ENCODE results near the gene XIST. TPM values are rescaled to one million over a fixed set of nuclear protein-coding genes. Genes with fewer than 3 reads are reported as not detected.

Gene XIST
- total and polyA plus RNA-seq, 7 donors = 0.04 to 79.2 (median 57.7) TPM

DNA sequence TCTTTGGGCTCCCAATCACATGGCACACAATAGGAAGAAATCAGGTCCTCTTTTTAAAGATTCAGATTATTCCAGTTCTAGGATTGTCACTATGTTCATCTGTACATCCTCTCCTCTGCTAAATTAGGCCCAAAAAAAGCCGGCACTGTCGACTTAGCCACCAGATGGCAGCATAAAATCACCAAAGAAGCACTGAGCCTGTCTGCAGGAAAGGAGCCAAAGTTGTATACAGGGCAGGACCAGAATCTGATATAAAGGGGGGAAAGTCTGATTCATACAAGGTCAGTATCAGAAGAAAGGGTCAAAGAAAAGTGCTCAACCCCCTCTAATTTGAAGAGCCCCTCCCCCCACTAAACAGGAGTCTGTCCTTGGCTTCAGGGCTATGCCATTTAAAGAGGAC lies 3.0 kb upstream of the XIST start:
- intact Hi-C loops (cut with DNase I) = loop anchor here (1.0 to 5.0 kb wide), 5 partner anchors 87 to 489 kb away; no protein-coding TSS in a partner anchor
- H3K4me1 ChIP-seq = no peaks in the 10 kb centered on the region
- no peaks in the 10 kb centered on the region for H3K36me3 ChIP-seq (ENCODE audit: insufficient read depth in 1 of 2, low read depth in 1 of 2)
- H3K27me3 ChIP-seq (ENCODE audit: insufficient read depth in 3 of 3, low read length in 2 of 3) = no peaks in the 10 kb centered on the region
- H3K9me3 ChIP-seq = peaks cover 6% of the 10 kb centered on the region
- ATAC-seq (peak in 1 of 4 donors; percentile 48), DNase-seq (peak; percentile 53 to 63)
- H3K27ac ChIP-seq = no peak overlapping the region
- 0% methylated on average over 2 of the region's 2 CpGs for WGBS, 3 donors
- H3K4me3 ChIP-seq = no peak overlapping the region
- peak; percentile 86 for TF ChIP-seq CTCF (IDR thresholded peaks at IDR 0.05)

DNA sequence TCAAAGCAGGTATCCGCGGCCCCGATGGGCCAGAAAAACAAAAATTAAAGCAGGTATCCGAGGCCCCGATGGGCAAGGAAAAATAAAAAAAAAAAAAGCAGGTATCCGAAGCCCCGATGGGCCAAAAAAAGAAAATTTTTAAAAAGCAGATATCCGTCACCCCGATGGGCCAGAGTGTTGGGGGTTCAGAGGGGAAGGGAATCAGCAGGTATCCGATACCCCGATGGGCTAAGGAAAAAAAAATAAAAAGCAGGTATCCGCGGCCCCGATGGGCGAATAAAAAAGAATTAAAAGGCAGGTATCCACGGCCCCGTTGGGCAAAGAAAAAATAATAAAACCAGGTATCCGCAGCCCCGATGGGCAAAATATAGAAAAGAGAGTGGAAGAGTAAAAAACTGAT lies 492 bp downstream of the XIST start:
- 52 to 96% (median 95%) methylated on average over 19 of the region's 19 CpGs for WGBS, 3 donors
- H3K27me3 ChIP-seq (ENCODE audit: insufficient read depth in 3 of 3, low read length in 2 of 3) = no peaks in the 10 kb centered on the region
- H3K36me3 ChIP-seq (ENCODE audit: insufficient read depth in 1 of 2, low read depth in 1 of 2) = no peaks in the 10 kb centered on the region
- no peak for TF ChIP-seq CTCF (IDR thresholded peaks at IDR 0.05)
- intact Hi-C loops (cut with DNase I) = loop anchor here (5.0 kb wide), 3 partner anchors 90 to 700 kb away; no protein-coding TSS in a partner anchor
- peak overlapping the region; percentile 73 for H3K4me3 ChIP-seq
- no peaks in the 10 kb centered on the region for H3K9me3 ChIP-seq
- peak overlapping the region; percentile 77 for H3K27ac ChIP-seq
- ATAC-seq (no peak), DNase-seq (no peak)
- H3K4me1 ChIP-seq = no peaks in the 10 kb centered on the region

DNA sequence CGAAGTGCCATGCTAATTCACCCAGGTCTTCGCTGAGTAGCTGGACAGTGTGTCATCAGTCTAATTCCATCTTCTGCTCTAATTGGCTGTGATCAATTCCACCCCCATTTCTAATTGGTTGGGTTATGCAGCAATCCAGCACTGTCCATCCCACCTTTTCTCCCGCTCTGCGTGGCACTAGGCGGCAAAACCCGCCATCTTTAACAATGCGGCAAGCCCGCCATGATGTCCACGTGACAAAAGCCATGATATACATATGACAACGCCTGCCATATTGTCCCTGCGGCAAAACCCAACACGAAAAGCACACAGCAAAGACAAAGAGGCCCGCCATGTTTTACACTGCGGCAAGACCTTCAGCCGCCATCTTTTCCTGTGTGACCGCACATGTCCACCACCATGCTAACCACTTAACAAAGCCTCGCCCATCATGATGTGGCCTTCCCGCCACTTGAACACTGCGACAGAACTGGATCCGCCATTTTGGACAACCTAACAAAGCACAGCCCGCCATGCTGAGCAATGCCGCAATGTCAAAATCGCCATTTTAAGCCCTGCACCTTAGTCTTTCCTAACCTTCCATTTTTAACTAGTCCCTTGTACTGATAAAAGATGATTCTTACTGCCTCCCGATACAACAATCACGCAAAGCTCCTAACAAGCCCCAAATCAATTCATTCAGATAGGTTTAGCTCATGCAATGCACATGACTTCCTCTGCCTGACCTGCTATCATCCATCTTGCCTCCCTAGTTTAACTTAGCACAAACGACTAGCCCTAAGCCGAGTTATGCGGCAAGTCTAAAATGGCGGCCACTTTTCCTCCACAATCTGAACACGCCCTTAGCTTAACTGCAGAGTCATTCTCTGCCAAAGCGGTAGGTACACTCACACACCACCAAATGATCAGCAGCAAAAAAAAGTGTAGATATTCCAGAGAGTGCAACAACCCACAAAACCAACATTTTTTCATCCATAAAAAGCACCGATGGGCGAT lies 1.2 kb downstream of the XIST start:
- ATAC-seq (peak; percentile 82 to 90 (median 86)), DNase-seq (peak; percentile 85 to 94)
- Histone ChIP-seq H3K27ac (peak overlapping the region; percentile 77), H3K4me1 (no peaks in the 10 kb centered on the region), H3K4me3 (peak overlapping the region; percentile 73), H3K36me3 (ENCODE audit: insufficient read depth in 1 of 2, low read depth in 1 of 2) (no peaks in the 10 kb centered on the region), H3K9me3 (no peaks in the 10 kb centered on the region), H3K27me3 (ENCODE audit: insufficient read depth in 3 of 3, low read length in 2 of 3) (no peaks in the 10 kb centered on the region)
- WGBS, 3 donors = 43 to 97% (median 97%) methylated on average over 33 of the region's 33 CpGs
- intact Hi-C loops (cut with DNase I) = loop anchor here (5.0 kb wide), 3 partner anchors 91 to 701 kb away; no protein-coding TSS in a partner anchor
- no peak for TF ChIP-seq CTCF (IDR thresholded peaks at IDR 0.05)

DNA sequence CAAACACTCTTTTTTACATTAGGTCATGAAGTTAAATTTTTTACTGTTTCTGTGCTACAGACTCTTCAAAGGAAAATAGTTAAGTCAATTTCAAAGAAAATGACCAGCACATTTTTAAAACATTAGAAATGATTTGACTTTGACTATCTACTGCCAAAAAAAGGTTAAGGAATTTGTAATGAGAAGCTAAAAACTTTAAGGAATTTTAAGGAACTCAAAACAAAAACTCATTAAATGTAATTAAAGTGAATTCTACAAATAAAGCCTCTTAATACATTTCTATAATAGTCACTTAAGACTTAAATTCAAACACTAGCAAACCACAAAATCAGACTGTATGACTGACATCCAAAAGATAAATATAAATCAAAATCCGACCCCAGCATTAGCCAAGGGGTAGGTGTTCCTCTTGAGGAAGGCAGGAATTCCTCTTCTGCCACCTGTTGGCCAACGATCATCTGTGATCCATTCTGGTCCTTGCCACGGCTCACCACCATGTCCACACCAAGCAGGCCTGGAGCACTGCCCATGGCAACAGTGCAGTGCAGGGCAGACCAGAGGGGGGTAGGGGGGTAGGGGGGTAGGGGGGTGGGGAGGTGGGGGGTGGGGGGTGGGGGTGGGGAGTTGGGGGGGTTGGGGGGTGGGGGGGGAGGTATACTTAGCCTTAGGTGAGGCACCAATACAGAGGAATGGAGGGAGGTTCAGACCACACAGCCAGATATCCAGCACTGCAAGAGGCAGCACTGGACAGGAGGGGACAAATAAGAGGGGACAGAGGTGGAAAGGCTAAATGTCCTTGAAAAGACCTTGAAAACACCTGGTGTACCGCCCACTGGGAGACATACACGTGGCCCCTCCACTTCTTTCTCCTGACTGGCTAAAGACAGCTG lies 2.1 kb downstream of the XIST start:
- WGBS, 3 donors = 42 to 50% (median 48%) methylated on average over 5 of the region's 5 CpGs
- Histone ChIP-seq H3K27ac (peak overlapping the region; percentile 64), H3K27me3 (ENCODE audit: insufficient read depth in 3 of 3, low read length in 2 of 3) (no peaks in the 10 kb centered on the region), H3K4me3 (peak overlapping the region; percentile 73), H3K9me3 (no peaks in the 10 kb centered on the region), H3K4me1 (peaks cover 2% of the 10 kb centered on the region), H3K36me3 (ENCODE audit: insufficient read depth in 1 of 2, low read depth in 1 of 2) (no peaks in the 10 kb centered on the region)
- DNase-seq = peak; percentile 55 to 77
- intact Hi-C loops (cut with DNase I) = loop anchor here (5.0 kb wide), 3 partner anchors 92 to 702 kb away; no protein-coding TSS in a partner anchor
- peak in 2 of 4 donors; percentile 33 to 35 for ATAC-seq
- no peak for TF ChIP-seq CTCF (IDR thresholded peaks at IDR 0.05)
